ENCODE measurements around the gene TLK2.

GRCh38 chr17:62648956-62649294 lies 170.3 kb downstream of the TLK2 start:
- TF ChIP-seq CTCF (IDR thresholded peaks at IDR 0.05; ENCODE audit: low read depth, low read length) (no peak), EZH2phosphoT487 (IDR thresholded peaks at IDR 0.05; ENCODE audit: low read depth) (no peak)
